EH (cell line): Measurements from ENCODE around the gene TMED6.
"Not testable (repeated sequence)": the region's sequence is repeated elsewhere in the genome, so short reads cannot be mapped to it uniquely, and the experiment has no call there.

Experiments
- DNase-seq: peaks from one replicate; pipeline ENCODE4 v3.0.0-alpha.2; 2015; ENCODE audit warnings: low read depth

The TMED6 gene

DNA sequence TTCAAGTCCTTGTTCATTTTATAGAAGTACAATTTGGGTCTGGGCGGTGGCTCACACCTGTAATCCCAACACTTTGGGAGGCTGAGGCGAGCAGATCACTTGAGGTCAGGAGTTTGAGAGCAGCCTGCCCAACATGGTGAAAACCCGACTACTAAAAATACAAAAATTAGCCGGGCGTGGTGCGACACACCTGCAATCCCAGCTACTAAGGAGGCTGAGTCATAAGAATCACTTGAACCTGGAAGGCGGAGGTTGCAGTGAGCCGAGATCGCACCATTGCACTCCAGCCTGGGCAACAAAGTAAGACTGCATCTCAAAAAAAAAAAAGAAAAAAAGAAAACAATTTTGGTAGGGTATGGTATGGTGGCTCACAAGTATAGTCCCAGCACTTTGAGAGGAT lies 8.5 kb upstream of the TMED6 start:
- DNase-seq, result not testable (repeated sequence)

GRCh38 chr16:69350536-69351133 lies 951 bp downstream of the TMED6 start:
- DNase-seq, result no peak

- DNase-seq, result no peak
These were observed 2.0 kb downstream of the TMED6 start for GRCh38 chr16:69349536-69349935.

GRCh38 chr16:69348222-69348621 lies 3.4 kb downstream of the TMED6 start:
- DNase-seq, result no peak

GRCh38 chr16:69346683-69347082 lies 4.9 kb downstream of the TMED6 start:
- no peak for DNase-seq

- no peak for DNase-seq
These were observed 5.7 kb downstream of the TMED6 start for GRCh38 chr16:69345923-69346322.

DNA sequence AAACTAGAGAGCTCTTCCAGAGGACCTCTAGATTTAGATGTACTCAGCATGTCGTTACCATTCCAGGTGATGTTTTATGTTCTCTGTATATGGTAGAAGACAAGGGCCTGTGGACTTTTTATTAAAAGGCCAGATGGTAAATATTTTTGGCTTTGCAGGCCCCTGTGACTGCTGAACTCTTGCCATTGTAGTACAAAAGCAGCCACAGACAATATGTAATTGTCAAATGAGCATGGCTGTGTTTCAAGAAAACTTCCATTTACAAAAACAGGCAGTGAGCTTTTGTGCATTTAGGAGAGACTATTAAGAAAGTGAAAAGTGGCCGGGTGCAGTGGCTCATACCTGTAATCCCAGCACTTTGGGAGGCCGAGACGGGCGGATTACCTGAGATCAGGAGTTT lies 7.4 kb downstream of the TMED6 start:
- no peak for DNase-seq

GRCh38 chr16:69340095-69340644 lies 11.4 kb downstream of the TMED6 start:
- DNase-seq, result peak; percentile 30

GRCh38 chr16:69339289-69340094 lies 12.1 kb downstream of the TMED6 start, which contains the start of the genes COG8 and NIP7:
TSS of gene COG8 (minus strand) at chr16:69339564. CDS start at chr16:69339552, 12 bp downstream.
TSS of gene NIP7 (plus strand) at chr16:69339772. CDS start at chr16:69339830, 58 bp downstream.
- peak; percentile 99 for DNase-seq

DNA sequence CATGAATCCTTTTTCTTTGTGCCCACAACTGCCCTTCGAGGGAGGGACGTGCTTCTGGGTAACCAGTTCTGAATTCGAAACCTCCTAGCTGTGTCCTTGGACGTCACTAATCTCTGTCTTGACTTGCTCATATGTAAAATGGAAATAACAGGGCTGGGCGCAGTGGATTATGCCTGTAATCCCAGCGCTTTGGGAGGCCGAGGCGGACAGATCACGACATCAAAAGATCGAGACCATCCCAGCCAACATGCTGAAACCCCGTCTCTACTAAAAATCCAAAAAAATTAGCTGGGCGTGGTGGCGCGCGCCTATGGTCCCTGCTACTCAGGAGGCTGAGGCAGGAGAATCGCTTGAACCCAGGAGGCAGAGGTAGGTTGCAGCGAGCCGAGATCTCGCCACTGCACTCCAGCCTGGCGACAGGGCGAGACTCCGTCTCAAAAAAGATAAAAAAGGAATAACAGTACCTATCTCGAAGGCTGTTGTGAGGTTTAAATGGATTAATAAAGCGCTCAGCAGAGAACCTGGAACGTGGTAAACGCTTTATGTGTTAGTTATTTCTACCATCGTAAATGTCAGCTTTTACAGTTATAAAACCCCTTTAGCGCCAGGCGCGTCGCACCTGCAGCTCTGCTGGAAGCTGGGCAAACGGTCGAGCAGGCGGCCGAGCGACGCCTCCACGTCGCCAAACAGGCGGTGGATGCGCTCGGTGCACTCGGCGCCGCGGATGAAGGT lies 12.9 kb downstream of the TMED6 start:
- no peak for DNase-seq

GRCh38 chr16:69334696-69335095 lies 16.9 kb downstream of the TMED6 start:
- DNase-seq, result no peak

DNA sequence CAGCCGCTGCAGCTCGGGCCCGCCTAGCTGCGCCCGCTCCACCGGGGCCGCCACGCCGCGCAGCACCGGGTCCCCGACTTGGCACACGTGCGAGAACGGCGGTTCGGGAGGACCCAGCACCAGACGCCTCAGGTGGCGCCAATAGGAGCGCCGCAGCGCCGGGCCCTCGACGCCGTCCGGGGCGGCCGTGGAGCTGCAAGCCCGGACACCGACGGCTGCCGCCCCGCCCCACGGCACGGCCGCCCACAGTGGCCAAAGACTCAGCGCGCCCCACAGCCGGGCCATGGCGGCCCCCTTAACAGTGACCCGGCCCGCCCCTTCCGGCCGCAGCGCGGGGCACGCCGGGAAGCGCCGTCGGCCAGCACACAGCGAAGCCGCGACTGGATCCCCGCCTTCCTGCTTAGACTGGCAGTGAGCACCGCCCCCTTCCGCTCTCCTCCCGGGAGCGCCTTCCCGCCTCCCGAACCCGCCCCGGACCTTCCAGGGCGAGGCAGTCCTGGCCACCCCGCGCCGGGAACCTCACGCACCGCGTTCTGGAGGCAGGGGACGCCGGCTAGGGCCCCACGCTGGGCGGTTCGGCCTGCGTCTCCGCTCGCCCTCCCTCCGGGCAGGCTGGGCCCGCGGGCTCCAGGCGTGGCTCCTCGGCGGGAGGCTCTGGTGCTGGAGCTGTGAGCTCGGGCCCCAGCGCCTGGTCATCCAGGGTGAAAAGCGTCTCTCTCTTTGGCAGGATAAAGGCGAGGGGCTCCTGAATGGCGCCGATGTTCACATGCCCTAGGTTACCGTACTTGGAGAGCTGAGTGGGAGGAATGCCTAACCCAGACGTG lies 21.1 kb downstream of the TMED6 start, which contains the start of gene PDF:
Gene PDF, minus strand, starts transcription at position 303 of the 824 bp plus-strand sequence. Its CDS starts 18 bp downstream, at position 285.
- DNase-seq, result peak; percentile 94

GRCh38 chr16:69329369-69330285 lies 22.0 kb downstream of the TMED6 start:
- DNase-seq, result peak; percentile 33

GRCh38 chr16:69328854-69329316 lies 22.7 kb downstream of the TMED6 start:
- peak; percentile 60 for DNase-seq

- no peak for DNase-seq
These were observed 23.8 kb downstream of the TMED6 start for GRCh38 chr16:69327585-69328310.

DNA sequence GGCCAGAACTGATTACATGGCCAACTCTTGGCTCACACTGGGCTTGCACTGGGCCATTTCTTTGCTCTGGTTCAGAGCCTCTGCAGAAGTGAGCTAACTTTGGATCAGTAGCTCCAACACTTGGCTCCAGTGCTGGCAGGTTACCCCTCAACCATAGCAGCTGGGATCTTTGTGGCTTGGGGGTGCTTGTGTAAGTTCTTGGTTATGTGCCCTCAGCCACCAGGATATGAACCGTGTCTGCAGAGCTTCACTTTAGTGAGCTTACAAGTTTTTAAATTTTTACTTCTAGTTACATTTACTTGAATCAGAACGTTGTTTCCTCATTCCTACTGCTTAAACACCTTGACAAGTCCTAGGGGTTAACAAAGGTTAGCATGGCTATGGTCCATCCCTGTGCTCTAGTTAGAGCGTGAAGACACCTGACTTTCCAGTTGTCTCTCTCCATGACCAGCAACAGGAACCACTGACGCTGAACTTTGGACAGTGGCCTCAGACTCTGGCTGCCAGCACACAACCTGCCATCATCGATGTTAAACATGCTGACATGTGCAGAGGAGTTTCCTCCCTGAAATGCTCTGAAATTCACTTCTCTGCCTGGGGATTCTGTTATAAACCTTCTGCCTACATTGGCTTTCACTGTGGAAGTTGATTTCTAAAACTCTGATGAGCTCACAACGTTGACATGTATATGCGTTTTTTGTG lies 25.3 kb downstream of the TMED6 start:
- no peak for DNase-seq

GRCh38 chr16:69325784-69326171 lies 25.8 kb downstream of the TMED6 start:
- DNase-seq, result no peak

DNA sequence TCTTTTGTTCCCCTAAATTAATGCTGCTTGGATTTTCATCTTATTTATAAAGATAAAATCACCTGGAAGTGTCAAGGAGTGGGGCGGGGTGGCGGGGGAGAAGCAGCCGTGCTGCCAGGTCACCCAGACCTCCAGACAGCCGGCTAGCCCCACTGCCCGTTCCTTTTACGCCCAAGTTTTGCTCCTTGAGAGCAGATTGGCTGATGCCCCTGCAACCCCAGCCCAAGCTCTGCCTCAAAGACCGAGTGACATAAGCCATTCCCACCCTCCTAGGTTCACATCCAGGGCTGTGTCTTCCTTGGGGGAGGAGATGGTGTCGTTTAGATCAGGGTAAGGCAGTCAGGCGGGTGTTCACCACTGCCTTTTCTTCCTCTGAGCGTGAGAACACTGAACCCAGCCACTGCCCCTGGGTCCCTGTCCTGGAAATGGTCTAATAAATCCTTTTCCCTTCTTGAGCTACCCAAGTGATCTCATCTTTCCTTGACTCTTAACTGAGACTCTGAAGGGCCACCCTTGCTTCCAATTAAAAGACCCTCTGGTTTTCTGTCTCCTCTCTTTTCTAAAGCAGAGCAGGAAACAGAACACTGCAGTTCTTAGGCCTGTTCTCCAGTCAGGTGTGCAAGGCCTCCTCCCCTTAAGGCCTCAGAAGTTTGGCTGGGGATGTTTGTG lies 26.9 kb downstream of the TMED6 start:
- DNase-seq, result no peak
